HepG2 (cell line): Measurements from ENCODE around the gene NODAL. TPM values are rescaled to one million over a fixed set of nuclear protein-coding genes. Genes with fewer than 3 reads are reported as not detected.

Experiments
- CBX2 ChIP-seq, 2 experiments: fragments of 200-600 bp in 1 of 2; sonication (generic); formaldehyde crosslinking in 1 of 2; IDR thresholded peaks; 2 replicates each; pipeline versions ENCODE4 v1.7.0 to v1.8.1; 2018 to 2022; ENCODE audit warnings: low read depth in 2 of 2, low read length in 1 of 2, mild to moderate bottlenecking in 1 of 2, missing genetic modification reagents in 1 of 2
- GATA4 ChIP-seq: sonication (generic); IDR thresholded peaks from 2 replicates; pipeline ENCODE4 v1.6.1; 2016; ENCODE audit warnings: antibody characterized with exemption, low read depth, borderline replicate concordance
- NFYB ChIP-seq: sonication (generic); formaldehyde crosslinking; IDR thresholded peaks from 2 replicates; pipeline ENCODE4 v1.4.0; 2020; ENCODE audit warnings: missing genetic modification reagents
- PRDM10 ChIP-seq: sonication (generic); formaldehyde crosslinking; IDR thresholded peaks from 2 replicates; pipeline ENCODE4 v1.4.0; 2020; ENCODE audit warnings: low read depth, missing genetic modification reagents
- RFX5 ChIP-seq: IDR thresholded peaks from 2 replicates; pipeline ENCODE4 v1.6.1; 2011; ENCODE audit warnings: low read depth, low read length, improper control_type of control experiment
- SIN3A ChIP-seq: IDR thresholded peaks from 2 replicates; pipeline ENCODE4 v1.6.1; 2011; ENCODE audit warnings: low read depth, mild to moderate bottlenecking, control low read depth, low read length, borderline replicate concordance
- ZFAT ChIP-seq: sonication (generic); formaldehyde crosslinking; conservative IDR thresholded peaks from 2 replicates; pipeline ENCODE4 v1.8.1; 2023; ENCODE audit warnings: missing genetic modification reagents, inconsistent platforms
- ZFYVE20 ChIP-seq: sonication (generic); formaldehyde crosslinking; IDR thresholded peaks from 2 replicates; pipeline ENCODE4 v1.8.0; 2023; ENCODE audit warnings: low read depth, mild to moderate bottlenecking, moderate library complexity, missing genetic modification reagents, borderline replicate concordance
- ZNF510 ChIP-seq: sonication (generic); formaldehyde crosslinking; IDR thresholded peaks from 2 replicates; pipeline ENCODE4 v1.4.0; 2020; ENCODE audit warnings: low read depth, mild to moderate bottlenecking, missing genetic modification reagents
- ZNF562 ChIP-seq: sonication (generic); formaldehyde crosslinking; IDR thresholded peaks from 2 replicates; pipeline ENCODE4 v1.8.0; 2022; ENCODE audit warnings: missing genetic modification reagents, borderline replicate concordance
- ZNF674 ChIP-seq: sonication (generic); formaldehyde crosslinking; IDR thresholded peaks from 2 replicates; pipeline ENCODE4 v1.5.0; 2020; ENCODE audit warnings: low read depth, mild to moderate bottlenecking, missing genetic modification reagents
- polyA plus RNA-seq, 8 experiments: library from polyadenylated mRNA; depleted of rRNA in 3 of 8; stranded (reverse) in 7 of 8; unstranded in 1 of 8; fragments of >200 nt; fragmentation: Illumina TruSeq in 4 of 8; extraction: Trizol in 4 of 8; gene quantifications; 2 replicates each; pipeline versions ENCODE4 v1.2.1 to v1.2.3, GENCODE V29; 2011 to 2016; ENCODE audit warnings: low read depth in 4 of 8, missing spikeins in 1 of 8, mixed read lengths in 1 of 8; ENCODE audit not compliant: insufficient read depth in 1 of 8
- total RNA-seq, 5 experiments: library from RNA; depleted of rRNA; stranded (reverse); fragments of >200 nt; fragmentation: Illumina TruSeq; extraction: Trizol; gene quantifications; 2 replicates each; pipeline ENCODE4 v1.2.3, GENCODE V29; 2016; ENCODE audit warnings: low read depth in 1 of 5
- TF ChIP-seq, protein P1 (sequence below): sonication (generic); formaldehyde crosslinking; IDR thresholded peaks from 2 replicates; pipeline ENCODE4 v1.4.0; 2020; ENCODE audit warnings: missing genetic modification reagents
- TF ChIP-seq, protein P2 (sequence below): sonication (generic); formaldehyde crosslinking; IDR thresholded peaks from 2 replicates; pipeline ENCODE4 v1.5.0; 2020; ENCODE audit warnings: mild to moderate bottlenecking, missing genetic modification reagents
- TF ChIP-seq, protein P3 (sequence below): sonication (generic); formaldehyde crosslinking; IDR thresholded peaks from 2 replicates; pipeline ENCODE4 v1.4.0; 2020; ENCODE audit warnings: missing genetic modification reagents

Gene NODAL
- total and polyA plus RNA-seq, 2 of the 13 experiments (the other 11 are each of a cell fraction or from before 2014, with no cell fraction given) = not detected

DNA sequence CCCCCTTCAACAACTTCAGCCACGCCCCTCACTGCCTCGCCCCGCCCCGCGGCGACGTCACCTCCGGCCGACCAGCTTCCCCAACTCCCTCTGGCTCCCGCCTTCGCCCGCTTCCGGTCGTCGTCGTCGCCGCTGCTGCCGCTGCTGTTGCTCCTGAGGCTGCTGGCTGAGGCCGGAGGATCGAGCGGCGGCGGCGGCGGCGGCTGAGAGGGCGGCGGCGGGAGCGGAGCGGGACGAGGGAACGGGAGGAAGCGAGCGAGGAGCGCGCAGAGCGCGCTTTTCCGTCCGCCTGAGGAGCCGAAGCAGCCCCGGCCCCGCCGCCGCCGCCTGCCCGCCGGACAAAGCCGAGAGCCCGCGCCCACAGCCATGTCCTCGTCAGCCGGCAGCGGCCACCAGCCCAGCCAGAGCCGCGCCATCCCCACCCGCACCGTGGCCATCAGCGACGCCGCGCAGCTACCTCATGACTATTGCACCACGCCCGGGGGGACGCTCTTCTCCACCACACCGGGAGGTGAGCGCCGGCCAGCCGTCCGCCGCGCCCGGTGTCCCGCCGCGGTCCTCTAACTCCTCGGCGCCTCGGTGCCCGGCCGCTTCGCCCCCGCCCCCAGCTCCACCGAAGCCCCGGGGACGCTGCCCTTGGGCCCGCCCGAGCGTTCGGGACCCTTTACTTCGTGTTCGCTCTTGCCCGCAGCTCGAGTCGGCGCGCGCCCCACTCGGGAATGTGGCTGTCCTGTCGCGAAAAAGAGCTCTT, 37.3 kb downstream of the NODAL start, which contains the start of gene EIF4EBP2 (continued):
- TF ChIP-seq, protein P1, sequence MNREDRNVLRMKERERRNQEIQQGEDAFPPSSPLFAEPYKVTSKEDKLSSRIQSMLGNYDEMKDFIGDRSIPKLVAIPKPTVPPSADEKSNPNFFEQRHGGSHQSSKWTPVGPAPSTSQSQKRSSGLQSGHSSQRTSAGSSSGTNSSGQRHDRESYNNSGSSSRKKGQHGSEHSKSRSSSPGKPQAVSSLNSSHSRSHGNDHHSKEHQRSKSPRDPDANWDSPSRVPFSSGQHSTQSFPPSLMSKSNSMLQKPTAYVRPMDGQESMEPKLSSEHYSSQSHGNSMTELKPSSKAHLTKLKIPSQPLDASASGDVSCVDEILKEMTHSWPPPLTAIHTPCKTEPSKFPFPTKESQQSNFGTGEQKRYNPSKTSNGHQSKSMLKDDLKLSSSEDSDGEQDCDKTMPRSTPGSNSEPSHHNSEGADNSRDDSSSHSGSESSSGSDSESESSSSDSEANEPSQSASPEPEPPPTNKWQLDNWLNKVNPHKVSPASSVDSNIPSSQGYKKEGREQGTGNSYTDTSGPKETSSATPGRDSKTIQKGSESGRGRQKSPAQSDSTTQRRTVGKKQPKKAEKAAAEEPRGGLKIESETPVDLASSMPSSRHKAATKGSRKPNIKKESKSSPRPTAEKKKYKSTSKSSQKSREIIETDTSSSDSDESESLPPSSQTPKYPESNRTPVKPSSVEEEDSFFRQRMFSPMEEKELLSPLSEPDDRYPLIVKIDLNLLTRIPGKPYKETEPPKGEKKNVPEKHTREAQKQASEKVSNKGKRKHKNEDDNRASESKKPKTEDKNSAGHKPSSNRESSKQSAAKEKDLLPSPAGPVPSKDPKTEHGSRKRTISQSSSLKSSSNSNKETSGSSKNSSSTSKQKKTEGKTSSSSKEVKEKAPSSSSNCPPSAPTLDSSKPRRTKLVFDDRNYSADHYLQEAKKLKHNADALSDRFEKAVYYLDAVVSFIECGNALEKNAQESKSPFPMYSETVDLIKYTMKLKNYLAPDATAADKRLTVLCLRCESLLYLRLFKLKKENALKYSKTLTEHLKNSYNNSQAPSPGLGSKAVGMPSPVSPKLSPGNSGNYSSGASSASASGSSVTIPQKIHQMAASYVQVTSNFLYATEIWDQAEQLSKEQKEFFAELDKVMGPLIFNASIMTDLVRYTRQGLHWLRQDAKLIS = 0 out of 2 replicates have a peak, but pooled peaks have one; percentile 49
- 0 out of 2 replicates have a peak, but pooled peaks have one; percentile 53 for TF ChIP-seq GATA4
- TF ChIP-seq, protein P2, sequence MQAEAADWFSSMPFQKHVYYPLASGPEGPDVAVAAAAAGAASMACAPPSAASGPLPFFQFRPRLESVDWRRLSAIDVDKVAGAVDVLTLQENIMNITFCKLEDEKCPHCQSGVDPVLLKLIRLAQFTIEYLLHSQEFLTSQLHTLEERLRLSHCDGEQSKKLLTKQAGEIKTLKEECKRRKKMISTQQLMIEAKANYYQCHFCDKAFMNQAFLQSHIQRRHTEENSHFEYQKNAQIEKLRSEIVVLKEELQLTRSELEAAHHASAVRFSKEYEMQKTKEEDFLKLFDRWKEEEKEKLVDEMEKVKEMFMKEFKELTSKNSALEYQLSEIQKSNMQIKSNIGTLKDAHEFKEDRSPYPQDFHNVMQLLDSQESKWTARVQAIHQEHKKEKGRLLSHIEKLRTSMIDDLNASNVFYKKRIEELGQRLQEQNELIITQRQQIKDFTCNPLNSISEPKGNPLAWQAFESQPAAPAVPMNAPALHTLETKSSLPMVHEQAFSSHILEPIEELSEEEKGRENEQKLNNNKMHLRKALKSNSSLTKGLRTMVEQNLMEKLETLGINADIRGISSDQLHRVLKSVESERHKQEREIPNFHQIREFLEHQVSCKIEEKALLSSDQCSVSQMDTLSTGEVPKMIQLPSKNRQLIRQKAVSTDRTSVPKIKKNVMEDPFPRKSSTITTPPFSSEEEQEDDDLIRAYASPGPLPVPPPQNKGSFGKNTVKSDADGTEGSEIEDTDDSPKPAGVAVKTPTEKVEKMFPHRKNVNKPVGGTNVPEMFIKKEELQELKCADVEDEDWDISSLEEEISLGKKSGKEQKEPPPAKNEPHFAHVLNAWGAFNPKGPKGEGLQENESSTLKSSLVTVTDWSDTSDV (CRISPR knock-in tag) = no peak
- TF ChIP-seq, protein P3, sequence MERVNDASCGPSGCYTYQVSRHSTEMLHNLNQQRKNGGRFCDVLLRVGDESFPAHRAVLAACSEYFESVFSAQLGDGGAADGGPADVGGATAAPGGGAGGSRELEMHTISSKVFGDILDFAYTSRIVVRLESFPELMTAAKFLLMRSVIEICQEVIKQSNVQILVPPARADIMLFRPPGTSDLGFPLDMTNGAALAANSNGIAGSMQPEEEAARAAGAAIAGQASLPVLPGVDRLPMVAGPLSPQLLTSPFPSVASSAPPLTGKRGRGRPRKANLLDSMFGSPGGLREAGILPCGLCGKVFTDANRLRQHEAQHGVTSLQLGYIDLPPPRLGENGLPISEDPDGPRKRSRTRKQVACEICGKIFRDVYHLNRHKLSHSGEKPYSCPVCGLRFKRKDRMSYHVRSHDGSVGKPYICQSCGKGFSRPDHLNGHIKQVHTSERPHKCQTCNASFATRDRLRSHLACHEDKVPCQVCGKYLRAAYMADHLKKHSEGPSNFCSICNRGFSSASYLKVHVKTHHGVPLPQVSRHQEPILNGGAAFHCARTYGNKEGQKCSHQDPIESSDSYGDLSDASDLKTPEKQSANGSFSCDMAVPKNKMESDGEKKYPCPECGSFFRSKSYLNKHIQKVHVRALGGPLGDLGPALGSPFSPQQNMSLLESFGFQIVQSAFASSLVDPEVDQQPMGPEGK (CRISPR knock-in tag) = 0 out of 2 replicates have a peak, but pooled peaks have one; percentile 34
- no peak for TF ChIP-seq ZFYVE20 (CRISPR knock-in tag)
- TF ChIP-seq ZNF510 (CRISPR knock-in tag) = no peak
- no peak for TF ChIP-seq CBX2 (IDR thresholded peaks at IDR 0.05; ENCODE audit: low read depth, low read length)
- TF ChIP-seq CBX2 (CRISPR knock-in tag; IDR thresholded peaks at IDR 0.05; ENCODE audit: low read depth) = no peak
- TF ChIP-seq NFYB (CRISPR knock-in tag) = no peak
- no peak for TF ChIP-seq ZFAT (CRISPR knock-in tag)
- TF ChIP-seq ZNF674 = peak; percentile 83; the same call in 1 of the 2 replicates
- no peak for TF ChIP-seq ZNF562 (CRISPR knock-in tag)
- peak; percentile 23; the same call in 1 of the 2 replicates for TF ChIP-seq SIN3A
- no peak for TF ChIP-seq PRDM10 (CRISPR knock-in tag)
- no peak for TF ChIP-seq RFX5
